OCI-LY7 (cell line): ENCODE data around the gene CPLANE1. TPM values are rescaled to one million over a fixed set of nuclear protein-coding genes. Genes with fewer than 3 reads are reported as not detected.
"Not testable (repeated sequence)": the region's sequence is repeated elsewhere in the genome, so short reads cannot be mapped to it uniquely, and the experiment has no call there.

Experiments used
- BruUV-seq: library from RNA; stranded (reverse); fragments of 400-500 nt; replicated peaks from 2 replicates; lab custom pipeline; 2021; lab: Mats Ljungman, UMichigan
- CTCF ChIA-PET: fragments of 300-600 bp; sonication (Branson Sonifier 250); formaldehyde crosslinking; loops from one replicate; lab custom pipeline; 2022; ENCODE audit warnings: antibody characterized with exemption; ENCODE audit not compliant: unreplicated experiment; lab: Charles Lee
- POLR2A ChIA-PET: fragments of 300-600 bp; sonication (Branson Sonifier 250); formaldehyde crosslinking; loops from one replicate; lab custom pipeline; 2022; ENCODE audit warnings: antibody characterized with exemption; lab: Charles Lee
- DNase-seq: peaks from one replicate; pipeline ENCODE4 v3.0.0-alpha.2; 2015; ENCODE audit warnings: low spot score
- H2AFZ ChIP-seq: fragments of 200-600 bp; sonication (generic), shearing (Covaris generic); 2 replicates; pipeline ENCODE4 v1.6.1; 2014; ENCODE audit warnings: mild to moderate bottlenecking, antibody characterized with exemption, low read length, moderate library complexity
- H3K27ac ChIP-seq: fragments of 200-600 bp; sonication (generic); 2 replicates; pipeline ENCODE4 v1.5.1; 2014; ENCODE audit warnings: mixed run types, low read depth, mild to moderate bottlenecking, moderate library complexity, low read length, inconsistent platforms; ENCODE audit not compliant: poor library complexity, severe bottlenecking
- H3K36me3 ChIP-seq: fragments of 200-600 bp; sonication (generic); 2 replicates; pipeline ENCODE4 v1.6.1; 2014; ENCODE audit warnings: mild to moderate bottlenecking, antibody characterized with exemption, low read length, moderate library complexity, mixed read lengths; ENCODE audit not compliant: insufficient read depth
- H3K4me1 ChIP-seq: fragments of 200-600 bp; sonication (generic); 2 replicates; pipeline ENCODE4 v1.5.1; 2014; ENCODE audit warnings: mild to moderate bottlenecking, low read length; ENCODE audit not compliant: insufficient read depth, poor library complexity, severe bottlenecking
- H3K4me2 ChIP-seq: fragments of 200-600 bp; sonication (generic); 2 replicates; pipeline ENCODE4 v1.6.1; 2014; ENCODE audit warnings: mild to moderate bottlenecking, low read length
- H3K4me3 ChIP-seq: fragments of 200-600 bp; sonication (generic); 2 replicates; pipeline ENCODE4 v1.5.1; 2014; ENCODE audit warnings: mild to moderate bottlenecking, low read depth, low read length; ENCODE audit not compliant: poor library complexity, severe bottlenecking
- H3K79me2 ChIP-seq: fragments of 200-600 bp; sonication (generic); 2 replicates; pipeline ENCODE4 v1.6.1; 2016; ENCODE audit warnings: low read depth, mild to moderate bottlenecking, low read length, moderate library complexity, mixed read lengths; ENCODE audit not compliant: insufficient read depth
- H3K9me2 ChIP-seq: fragments of 200-600 bp; sonication (generic); 2 replicates; pipeline ENCODE4 v1.6.1; 2016; ENCODE audit warnings: mild to moderate bottlenecking, low read length, mixed read lengths; ENCODE audit not compliant: insufficient read depth
- H3K9me3 ChIP-seq: fragments of 200-600 bp; sonication (generic); 2 replicates; pipeline ENCODE4 v1.6.1; 2014; ENCODE audit warnings: mild to moderate bottlenecking, mixed run types, low read length, mixed read lengths
- H4K20me1 ChIP-seq: fragments of 200-600 bp; sonication (generic); 2 replicates; pipeline ENCODE4 v1.6.1; 2014; ENCODE audit warnings: mild to moderate bottlenecking, antibody characterized with exemption, low read length, moderate library complexity, mixed read lengths; ENCODE audit not compliant: insufficient read depth
- EZH2phosphoT487 ChIP-seq: fragments of 200-600 bp; sonication (generic); IDR thresholded peaks from 2 replicates; pipeline ENCODE4 v1.6.1; 2018; ENCODE audit warnings: low read depth, borderline replicate concordance, mild to moderate bottlenecking, mixed run types, antibody characterized with exemption, low read length, moderate library complexity, mixed read lengths
- intact Hi-C: fragments of 100-400 bp; cut with micrococcal nuclease; formaldehyde crosslinking; loops from one replicate; pipeline ENCODE4 v1.10.0; 2022; ENCODE audit not compliant: unreplicated experiment
- total RNA-seq, 2 experiments: library from RNA; depleted of rRNA in 1 of 2; stranded (reverse); fragments of >200 nt in 1 of 2; shearing (Covaris generic) in 1 of 2; gene quantifications; 2 replicates each; pipeline ENCODE4 v1.2.3, GENCODE V29; 2014 to 2022
- TF ChIP-seq, protein P1 (sequence below): fragments of 200-600 bp; sonication (generic); conservative IDR thresholded peaks from 2 replicates; pipeline ENCODE4 v1.5.1; 2014; ENCODE audit warnings: mild to moderate bottlenecking, antibody characterized with exemption, low read length, moderate library complexity, mixed read lengths

The CPLANE1 gene
- total RNA-seq, 2 experiments from 2014 or later, result 0.21 TPM; not detected in 1

DNA sequence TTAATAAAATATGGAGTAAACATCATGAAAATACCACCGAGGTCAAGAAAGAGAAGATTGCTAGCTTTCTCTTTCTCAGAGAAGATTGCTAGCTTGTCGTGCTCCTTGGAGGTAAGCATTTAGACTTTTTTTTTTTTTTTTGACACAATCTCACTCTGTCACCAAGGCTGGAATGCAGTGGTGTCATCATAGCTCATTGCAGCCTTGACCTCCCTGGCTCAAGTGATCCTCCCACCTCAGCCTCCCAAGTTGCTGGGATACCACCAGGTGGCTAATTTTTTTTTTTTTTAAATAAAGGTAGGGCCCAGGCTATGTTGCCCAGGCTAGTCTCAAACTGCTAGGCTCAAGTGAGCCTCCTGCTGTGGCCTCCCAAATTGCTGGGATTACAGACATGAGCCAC lies 26.3 kb upstream of the CPLANE1 start:
- CTCF ChIA-PET, result no interaction called here

DNA sequence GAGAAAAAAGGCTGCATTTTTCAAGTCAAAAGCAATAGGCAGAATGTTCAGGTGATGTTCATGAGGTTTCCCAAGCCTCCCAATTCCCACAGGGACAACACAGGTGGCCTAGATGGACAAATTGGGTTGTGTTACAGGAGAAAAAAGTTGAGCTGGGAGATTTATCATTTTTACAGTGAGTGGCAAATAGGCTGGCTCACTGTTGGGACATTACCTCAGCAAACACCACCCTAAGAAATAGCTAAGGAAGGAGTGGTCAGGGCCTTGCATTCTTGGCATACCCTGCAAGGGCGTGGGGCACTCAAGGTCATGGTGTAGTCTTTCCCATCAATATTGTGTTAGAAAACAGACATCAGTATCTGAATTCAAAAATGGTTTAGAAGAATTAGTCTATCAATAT lies 23.3 kb upstream of the CPLANE1 start:
- intact Hi-C loops, result no loop called here
- no peaks in the 10 kb centered on the region for H3K9me2 ChIP-seq
- no peaks in the 10 kb centered on the region for H4K20me1 ChIP-seq
- no peak for DNase-seq
- TF ChIP-seq, protein P1, sequence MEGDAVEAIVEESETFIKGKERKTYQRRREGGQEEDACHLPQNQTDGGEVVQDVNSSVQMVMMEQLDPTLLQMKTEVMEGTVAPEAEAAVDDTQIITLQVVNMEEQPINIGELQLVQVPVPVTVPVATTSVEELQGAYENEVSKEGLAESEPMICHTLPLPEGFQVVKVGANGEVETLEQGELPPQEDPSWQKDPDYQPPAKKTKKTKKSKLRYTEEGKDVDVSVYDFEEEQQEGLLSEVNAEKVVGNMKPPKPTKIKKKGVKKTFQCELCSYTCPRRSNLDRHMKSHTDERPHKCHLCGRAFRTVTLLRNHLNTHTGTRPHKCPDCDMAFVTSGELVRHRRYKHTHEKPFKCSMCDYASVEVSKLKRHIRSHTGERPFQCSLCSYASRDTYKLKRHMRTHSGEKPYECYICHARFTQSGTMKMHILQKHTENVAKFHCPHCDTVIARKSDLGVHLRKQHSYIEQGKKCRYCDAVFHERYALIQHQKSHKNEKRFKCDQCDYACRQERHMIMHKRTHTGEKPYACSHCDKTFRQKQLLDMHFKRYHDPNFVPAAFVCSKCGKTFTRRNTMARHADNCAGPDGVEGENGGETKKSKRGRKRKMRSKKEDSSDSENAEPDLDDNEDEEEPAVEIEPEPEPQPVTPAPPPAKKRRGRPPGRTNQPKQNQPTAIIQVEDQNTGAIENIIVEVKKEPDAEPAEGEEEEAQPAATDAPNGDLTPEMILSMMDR, result no peak
- TF ChIP-seq EZH2phosphoT487, result no peak
- H3K27ac ChIP-seq, result no peak overlapping the region
- no peak overlapping the region for H2AFZ ChIP-seq
- H3K4me3 ChIP-seq, result no peak overlapping the region
- ChIA-PET POLR2A (interaction anchor here (0.7 kb wide), 1 partner anchor 325 kb away, joined by 3 read pairs; no protein-coding TSS in a partner anchor), CTCF (no interaction called here)
- H3K9me3 ChIP-seq, result no peaks in the 10 kb centered on the region
- no peaks in the 10 kb centered on the region for H3K79me2 ChIP-seq
- BruUV-seq, result no TSS peak
- H3K4me1 ChIP-seq, result no peaks in the 10 kb centered on the region
- no peaks in the 10 kb centered on the region for H3K36me3 ChIP-seq
- no peak overlapping the region for H3K4me2 ChIP-seq

More for the DNA sequence above, 26.3 kb upstream of the CPLANE1 start:
- no peak overlapping the region for H3K4me2 ChIP-seq
- intact Hi-C loops, result no loop called here
- no TSS peak for BruUV-seq
- no peaks in the 10 kb centered on the region for H3K4me1 ChIP-seq
- no peaks in the 10 kb centered on the region for H3K36me3 ChIP-seq
- H3K9me2 ChIP-seq, result no peaks in the 10 kb centered on the region
- TF ChIP-seq EZH2phosphoT487, result no peak
- TF ChIP-seq, protein P1, result no peak
- no peaks in the 10 kb centered on the region for H3K79me2 ChIP-seq
- POLR2A ChIA-PET, result interaction anchor here (0.6 to 0.7 kb wide), 2 partner anchors 32 to 72 kb away, joined by 3 read pairs; no protein-coding TSS in a partner anchor
- H4K20me1 ChIP-seq, result no peaks in the 10 kb centered on the region
- no peak for DNase-seq
- no peak overlapping the region for H3K4me3 ChIP-seq
- no peaks in the 10 kb centered on the region; the same call in 1 of the 2 replicates for H3K9me3 ChIP-seq
- no peak overlapping the region for H3K27ac ChIP-seq
- no peak overlapping the region for H2AFZ ChIP-seq

DNA sequence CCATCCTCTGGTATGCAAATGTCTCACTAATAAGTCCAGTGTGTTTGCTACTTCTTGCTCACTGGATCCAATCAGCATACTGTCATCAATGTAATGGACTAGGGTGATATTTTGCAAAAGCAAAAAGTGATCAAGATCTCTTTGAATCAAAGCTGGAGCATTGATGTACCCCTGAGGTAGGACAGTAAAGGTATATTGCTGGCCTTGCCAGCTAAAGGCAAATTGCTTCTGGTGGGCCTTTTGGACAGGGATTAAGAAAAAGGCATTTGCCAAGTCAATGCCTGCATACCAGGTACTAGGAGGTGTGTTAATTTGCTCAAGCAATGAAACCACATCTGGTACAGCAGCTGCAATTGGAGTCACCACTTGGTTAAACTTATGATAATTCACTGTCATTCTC lies 18.9 kb upstream of the CPLANE1 start:
- H3K9me2 ChIP-seq, intact Hi-C loops, H3K4me2 ChIP-seq, H3K36me3 ChIP-seq, H3K79me2 ChIP-seq, DNase-seq, BruUV-seq, H3K4me3 ChIP-seq, CTCF ChIA-PET, H3K27ac ChIP-seq, H3K9me3 ChIP-seq, H2AFZ ChIP-seq, H3K4me1 ChIP-seq, POLR2A ChIA-PET, H4K20me1 ChIP-seq: not testable (repeated sequence)
